Activated T-helper 2 cell treated with anti-CD3 and anti-CD28 coated beads, Interferon-gamma antibody, Interleukin-2, Interleukin-4, amounts not matched to agents 10 μg/mL and 5 μg/mL and 100 μg/mL, durations not matched to agents 14 hours and 24 hours and 36 hours (primary cell): Measurements from ENCODE around the gene PSMB11. TPM values are rescaled to one million over a fixed set of nuclear protein-coding genes. Genes with fewer than 3 reads are reported as not detected.

Source experiments
- DNase-seq: peaks from one replicate; pipeline ENCODE4 v3.0.0; 2021; ENCODE audit warnings: low spot score
- H3K27ac Mint-ChIP-seq: one replicate; pipeline ENCODE4 v1.8.0; 2021; ENCODE audit warnings: mixed read lengths
- H3K27me3 Mint-ChIP-seq: one replicate; pipeline ENCODE4 v1.8.0; 2021; ENCODE audit warnings: low read depth, mixed read lengths
- H3K36me3 Mint-ChIP-seq: one replicate; pipeline ENCODE4 v1.8.0; 2021; ENCODE audit warnings: low read depth, mixed read lengths
- H3K4me1 Mint-ChIP-seq: one replicate; pipeline ENCODE4 v1.8.0; 2021; ENCODE audit warnings: low read depth, mixed read lengths
- H3K4me3 Mint-ChIP-seq: one replicate; pipeline ENCODE4 v1.8.0; 2021; ENCODE audit warnings: low read depth, mild to moderate bottlenecking, moderate library complexity, mixed read lengths
- H3K9me3 Mint-ChIP-seq: one replicate; pipeline ENCODE4 v1.8.0; 2021; ENCODE audit warnings: mixed read lengths
- intact Hi-C: fragments of 100-400 bp; cut with micrococcal nuclease; formaldehyde crosslinking; loops from one replicate; pipeline ENCODE4 v1.15.1; 2023
- total RNA-seq: library from RNA; stranded (reverse); gene quantifications from 2 replicates; pipeline ENCODE4 v1.2.3, GENCODE V29; 2022

Gene PSMB11
- total RNA-seq, 1 donor from 2014 or later = not detected

GRCh38 chr14:23093104-23093503 lies 51.1 kb downstream of the PSMB11 start:
- Mint-ChIP-seq H3K27me3 (no peaks in the 10 kb centered on the region), H3K9me3 (no peaks in the 10 kb centered on the region), H3K4me1 (peaks cover 36% of the 10 kb centered on the region), H3K27ac (peak overlapping the region; percentile 26), H3K36me3 (peaks cover 59% of the 10 kb centered on the region), H3K4me3 (peak overlapping the region; percentile 55)
- no peak for DNase-seq
- intact Hi-C loops = no loop called here

- intact Hi-C loops = no loop called here
- Mint-ChIP-seq H3K36me3 (peaks cover 59% of the 10 kb centered on the region), H3K4me3 (no peak overlapping the region), H3K27me3 (no peaks in the 10 kb centered on the region), H3K9me3 (no peaks in the 10 kb centered on the region), H3K4me1 (peaks cover 36% of the 10 kb centered on the region), H3K27ac (no peak overlapping the region)
- DNase-seq = no peak
Observed at GRCh38 chr14:23093526-23093925, 51.5 kb downstream of the PSMB11 start.

Other genes with a start within 250 kb of the PSMB11 start
- 0.25 TPM in 1 of 2 replicates, not detected in the other for gene SLC7A7, start 226.8 kb upstream of the PSMB11 start, total RNA-seq
- 173 and 175 TPM in 2 replicates for gene MRPL52, start 212.3 kb upstream of the PSMB11 start, total RNA-seq
- 2.6 and 2.7 TPM in 2 replicates for gene MMP14, start 205.6 kb upstream of the PSMB11 start, total RNA-seq
- 38.9 and 40.5 TPM in 2 replicates for gene LRP10, start 170.5 kb upstream of the PSMB11 start, total RNA-seq
- gene REM2, start 159.0 kb upstream of the PSMB11 start, total RNA-seq = 0.28 and 0.30 TPM in 2 replicates
- 77.3 and 81.1 TPM in 2 replicates for gene RBM23, start 123.1 kb upstream of the PSMB11 start, total RNA-seq
- gene PRMT5, start 112.8 kb upstream of the PSMB11 start, total RNA-seq = 147 and 152 TPM in 2 replicates
- gene HAUS4, start 85.1 kb upstream of the PSMB11 start, total RNA-seq = 63.5 and 65.5 TPM in 2 replicates
- 1.5 and 2.1 TPM in 2 replicates for gene AJUBA, start 59.7 kb upstream of the PSMB11 start, total RNA-seq
- gene C14orf93, start 32.1 kb upstream of the PSMB11 start, total RNA-seq = 9.1 and 9.2 TPM in 2 replicates
- gene PSMB5, start 7.3 kb upstream of the PSMB11 start, total RNA-seq = 124 and 134 TPM in 2 replicates
- 1.4 and 2.1 TPM in 2 replicates for gene CDH24, start 15.3 kb downstream of the PSMB11 start, total RNA-seq
- 209 and 213 TPM in 2 replicates for gene ACIN1, start 52.9 kb downstream of the PSMB11 start, total RNA-seq
- gene C14orf119, start 53.3 kb downstream of the PSMB11 start, total RNA-seq = 57.7 and 65.2 TPM in 2 replicates
- gene CIROP, start 62.8 kb downstream of the PSMB11 start, total RNA-seq = not detected in 2 replicates
- not detected in 2 replicates for gene CEBPE, start 77.0 kb downstream of the PSMB11 start, total RNA-seq
- gene SLC7A8, start 141.4 kb downstream of the PSMB11 start, total RNA-seq = 5.3 and 5.4 TPM in 2 replicates
- not detected in 2 replicates for gene RNF212B, start 195.7 kb downstream of the PSMB11 start, total RNA-seq
- gene HOMEZ, start 243.9 kb downstream of the PSMB11 start, total RNA-seq = 13.3 and 13.7 TPM in 2 replicates